Aorta (tissue), 5 donors: ENCODE results near the gene BIN2. TPM values are rescaled to one million over a fixed set of nuclear protein-coding genes. Genes with fewer than 3 reads are reported as not detected.

ENCODE experiments used
- ATAC-seq: fragments of 200-7000 bp; cut with Tn5 transposase; one replicate; pipeline ENCODE4 v1.9.1; 2022; ENCODE audit warnings: moderate library complexity; ENCODE audit not compliant: low FRiP score
- DNase-seq, 2 donors: peaks; one replicate each; pipeline ENCODE4 v3.0.0-alpha.2; 2020
- H3K27ac ChIP-seq, 2 donors: one replicate each; pipeline ENCODE4 v1.5.1; 2013; ENCODE audit warnings: low read length in 2 of 2, mild to moderate bottlenecking in 2 of 2, moderate library complexity in 2 of 2, control low read depth in 1 of 2, inconsistent platforms in 1 of 2, low read depth in 1 of 2
- H3K27me3 ChIP-seq, 2 donors: one replicate each; pipeline ENCODE4 v1.6.1; 2013; ENCODE audit warnings: control low read depth in 1 of 2, low read length in 1 of 2, mild to moderate bottlenecking in 1 of 2, moderate library complexity in 1 of 2; ENCODE audit not compliant: insufficient read depth in 2 of 2, control insufficient read depth in 1 of 2
- H3K36me3 ChIP-seq, 2 donors: one replicate each; pipeline ENCODE4 v1.6.1; 2013; ENCODE audit warnings: control low read depth in 1 of 2, low read length in 1 of 2, mild to moderate bottlenecking in 1 of 2; ENCODE audit not compliant: insufficient read depth in 2 of 2, control insufficient read depth in 1 of 2
- H3K4me1 ChIP-seq, 2 donors: one replicate each; pipeline ENCODE4 v1.6.1; 2013; ENCODE audit warnings: low read length in 2 of 2, control low read depth in 1 of 2, mild to moderate bottlenecking in 1 of 2, moderate library complexity in 1 of 2; ENCODE audit not compliant: insufficient read depth in 2 of 2, control insufficient read depth in 1 of 2
- H3K4me3 ChIP-seq, 2 donors: one replicate each; pipeline ENCODE4 v1.5.1; 2013; ENCODE audit warnings: low read length in 2 of 2, control low read depth in 1 of 2, mild to moderate bottlenecking in 1 of 2
- H3K9me3 ChIP-seq: one replicate; pipeline ENCODE4 v1.6.1; 2013; ENCODE audit warnings: mild to moderate bottlenecking, low read length; ENCODE audit not compliant: control insufficient read depth
- WGBS, 2 donors: extraction: QIAGEN DNeasy Blood & Tissue Kit; methylation state at CpG; one replicate each; pipeline ENCODE4 v1.1.7; 2013; 5-methylcytosine and 5-hydroxymethylcytosine counted together
- intact Hi-C, 2 donors: fragments of 100-400 bp; cut with DNase I; formaldehyde crosslinking; loops; one replicate each; pipeline versions ENCODE4 v1.14.2 to v1.15.0; 2022
- polyA plus RNA-seq, 2 donors: library from polyadenylated mRNA; stranded (reverse); fragments of 200-250 nt; gene quantifications; one replicate each; pipeline ENCODE4 v1.2.3, GENCODE V29; 2013
- total RNA-seq, 2 donors: library from RNA; stranded (reverse); fragmentation: NEBNext Ultra II Directional; extraction: Animal tissue kit (Norgen Biotek cat#: 25700); gene quantifications; one replicate each; pipeline ENCODE4 v1.2.1, GENCODE V29; 2021
- donor health status: healthy with polysubstance abuse.
- donor health status: Bipolar disorder and iron deficiency.
- donor health status: DM: no; HTN: no; CAD: no.
- donor health status: DM: no; HTN: no; CAD: no.
- donor health status: DM: yes; HTN: yes; CAD: no.

BIN2 gene
- total and polyA plus RNA-seq, 4 donors: 1.4 to 11.7 (median 7.0) TPM

GRCh38 chr12:51364001-51364400 is 40.0 kb upstream of the BIN2 start:
- WGBS, 2 donors: 88 to 92% methylated on average over 11 of the region's 11 CpGs
- H3K4me3 ChIP-seq: no peak overlapping the region
- no peak overlapping the region for H3K27ac ChIP-seq
- no peaks in the 10 kb centered on the region for H3K36me3 ChIP-seq
- H3K27me3 ChIP-seq: no peaks in the 10 kb centered on the region
- H3K9me3 ChIP-seq: no peaks in the 10 kb centered on the region
- H3K4me1 ChIP-seq: no peaks in the 10 kb centered on the region
- ATAC-seq (no peak), DNase-seq (no peak)
- intact Hi-C loops: no loop called here

GRCh38 chr12:51362747-51363342 is 38.9 kb upstream of the BIN2 start:
- Histone ChIP-seq H3K4me3 (no peak overlapping the region), H3K27ac (no peak overlapping the region), H3K36me3 (no peaks in the 10 kb centered on the region), H3K9me3 (no peaks in the 10 kb centered on the region), H3K27me3 (no peaks in the 10 kb centered on the region), H3K4me1 (no peaks in the 10 kb centered on the region)
- ATAC-seq (no peak), DNase-seq (no peak)
- intact Hi-C loops: no loop called here
- WGBS, 2 donors: 72 to 78% methylated on average over 2 of the region's 2 CpGs

- no peak for ATAC-seq
- WGBS, 2 donors: 82 to 88% methylated on average over 6 of the region's 6 CpGs
- H3K4me1 ChIP-seq: no peaks in the 10 kb centered on the region
- no peak for DNase-seq
- no peaks in the 10 kb centered on the region for H3K9me3 ChIP-seq
- H3K4me3 ChIP-seq: no peak overlapping the region
- H3K27ac ChIP-seq: no peak overlapping the region
- H3K36me3 ChIP-seq: no peaks in the 10 kb centered on the region
- intact Hi-C loops: no loop called here
- H3K27me3 ChIP-seq: no peaks in the 10 kb centered on the region
These were observed 38.3 kb upstream of the BIN2 start for GRCh38 chr12:51362307-51362706.

GRCh38 chr12:51361161-51362016 is 37.4 kb upstream of the BIN2 start:
- ATAC-seq: no peak

GRCh38 chr12:51360315-51360714 is 36.3 kb upstream of the BIN2 start:
- H3K4me3 ChIP-seq: no peak overlapping the region
- H3K27ac ChIP-seq: no peak overlapping the region
- no peak for ATAC-seq
- intact Hi-C loops: no loop called here
- no peaks in the 10 kb centered on the region for H3K36me3 ChIP-seq
- no peaks in the 10 kb centered on the region for H3K4me1 ChIP-seq
- DNase-seq: no peak
- 95 to 100% methylated on average over 2 of the region's 2 CpGs for WGBS, 2 donors
- H3K27me3 ChIP-seq: no peaks in the 10 kb centered on the region
- H3K9me3 ChIP-seq: no peaks in the 10 kb centered on the region

More at GRCh38 chr12:51361161-51362016, 37.4 kb upstream of the BIN2 start:
- no peak for DNase-seq
- Histone ChIP-seq H3K4me1 (no peaks in the 10 kb centered on the region), H3K36me3 (no peaks in the 10 kb centered on the region), H3K9me3 (no peaks in the 10 kb centered on the region), H3K27ac (no peak overlapping the region), H3K27me3 (no peaks in the 10 kb centered on the region), H3K4me3 (no peak overlapping the region)
- 64 to 68% methylated on average over 8 of the region's 8 CpGs for WGBS, 2 donors
- intact Hi-C loops: no loop called here

- 94% methylated on average over 4 of the region's 4 CpGs for WGBS, 2 donors
- no peaks in the 10 kb centered on the region for H3K27me3 ChIP-seq
- DNase-seq: no peak
- no peak overlapping the region for H3K4me3 ChIP-seq
- H3K36me3 ChIP-seq: no peaks in the 10 kb centered on the region
- intact Hi-C loops: no loop called here
- no peak overlapping the region for H3K27ac ChIP-seq
- ATAC-seq: no peak
- no peaks in the 10 kb centered on the region for H3K9me3 ChIP-seq
- no peaks in the 10 kb centered on the region for H3K4me1 ChIP-seq
These were observed 35.9 kb upstream of the BIN2 start for GRCh38 chr12:51359851-51360250.

- no peaks in the 10 kb centered on the region for H3K27me3 ChIP-seq
- H3K4me3 ChIP-seq: no peak overlapping the region
- no peaks in the 10 kb centered on the region for H3K4me1 ChIP-seq
- H3K36me3 ChIP-seq: no peaks in the 10 kb centered on the region
- intact Hi-C loops: no loop called here
- DNase-seq (no peak), ATAC-seq (no peak)
- H3K27ac ChIP-seq: no peak overlapping the region
- H3K9me3 ChIP-seq: no peaks in the 10 kb centered on the region
- WGBS, 2 donors: 95 to 96% methylated on average over 8 of the region's 8 CpGs
These were observed 34.5 kb upstream of the BIN2 start for GRCh38 chr12:51358496-51358895.

GRCh38 chr12:51357374-51358047 is 33.5 kb upstream of the BIN2 start:
- no peak for ATAC-seq
- intact Hi-C loops: no loop called here
- Histone ChIP-seq H3K36me3 (no peaks in the 10 kb centered on the region), H3K4me3 (no peak overlapping the region), H3K27ac (no peak overlapping the region), H3K4me1 (no peaks in the 10 kb centered on the region), H3K9me3 (no peaks in the 10 kb centered on the region), H3K27me3 (no peaks in the 10 kb centered on the region)
- DNase-seq: no peak
- 81 to 87% methylated on average over 10 of the region's 10 CpGs for WGBS, 2 donors
